Left hindlimb (tissue), 1 donor: ENCODE results near the gene EYA3.

Experiments used
- DNase-seq: peaks from one replicate; pipeline ENCODE4 v3.0.0-alpha.2; 2018

Gene EYA3

DNA sequence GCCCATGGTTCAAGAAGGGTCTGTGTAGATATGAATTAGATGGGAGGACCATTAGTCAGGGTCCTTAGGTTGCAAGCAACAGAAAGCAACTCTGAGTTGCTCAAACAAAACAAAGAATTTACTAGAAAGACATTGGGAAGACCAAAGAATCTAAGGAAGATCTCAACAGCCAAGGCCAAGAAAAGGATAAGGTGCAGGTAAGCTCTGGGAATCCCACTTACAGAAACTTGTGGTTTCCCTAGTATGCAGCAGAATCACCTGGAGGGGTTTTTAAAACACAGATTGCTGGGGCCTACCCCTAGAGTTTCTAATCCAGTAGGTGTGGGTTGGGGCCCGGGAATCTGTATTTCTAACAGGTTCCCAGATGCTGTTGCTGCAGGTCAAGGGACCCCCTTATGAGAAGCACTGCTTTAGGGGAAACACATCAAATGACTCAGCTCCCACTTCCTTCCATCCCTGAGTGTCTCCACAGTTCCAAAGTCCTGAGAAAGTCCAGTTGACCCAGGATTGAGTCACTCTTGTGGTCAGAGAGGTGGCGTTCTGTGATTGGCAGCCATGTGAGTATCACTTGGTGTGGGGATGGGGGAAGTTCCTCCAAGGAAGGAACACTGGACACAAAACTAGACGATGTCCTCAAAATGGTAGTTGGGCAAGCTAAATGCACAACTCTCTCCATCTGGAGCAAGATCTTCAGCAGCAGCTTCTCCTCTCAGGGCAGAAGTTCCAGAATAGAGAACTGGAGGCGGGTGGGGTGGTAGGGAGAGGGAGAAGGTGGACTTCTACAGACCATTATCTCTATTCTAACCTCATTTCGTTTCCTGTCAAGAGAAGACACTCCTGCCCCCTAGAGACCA is 24.2 kb upstream of the EYA3 start:
- DNase-seq: no peak

DNA sequence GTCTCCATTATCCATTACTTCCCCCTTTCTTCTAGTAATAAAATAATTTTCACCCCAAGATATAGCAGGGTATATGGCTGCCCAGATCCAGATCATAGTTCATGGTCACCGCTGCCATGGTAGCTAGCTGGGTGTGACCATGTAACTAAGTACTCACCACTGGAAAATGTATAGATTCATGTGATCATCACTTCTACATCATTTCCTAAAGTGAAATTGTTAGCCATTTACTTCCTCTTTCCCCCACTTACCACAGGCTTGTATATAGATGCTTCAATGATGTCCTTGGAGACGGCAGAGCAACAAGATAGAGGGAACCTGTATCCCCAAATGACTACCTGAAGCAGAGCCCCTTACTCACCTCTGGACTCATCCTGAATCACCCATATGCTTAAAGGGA is 22.7 kb upstream of the EYA3 start:
- DNase-seq: no peak

DNA sequence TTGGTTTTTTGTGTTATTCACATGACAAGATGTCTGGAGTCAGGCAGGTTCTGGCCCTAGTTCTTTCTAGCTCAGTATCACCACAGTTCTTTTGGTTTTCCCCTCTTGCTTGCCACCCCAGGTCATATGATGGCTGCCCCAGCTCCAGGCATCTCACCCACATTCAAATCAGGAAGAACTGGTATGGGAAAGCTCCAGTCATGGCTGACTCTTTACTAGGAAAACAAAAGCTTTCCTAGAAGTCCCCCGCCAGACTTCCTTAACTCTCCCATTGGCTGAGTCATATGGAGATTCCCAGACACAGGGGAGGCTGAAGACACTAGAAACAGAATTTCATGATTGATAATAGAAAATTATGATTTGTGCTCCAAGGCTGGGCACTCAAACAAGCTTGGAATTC is 22.1 kb upstream of the EYA3 start:
- DNase-seq: no peak

DNA sequence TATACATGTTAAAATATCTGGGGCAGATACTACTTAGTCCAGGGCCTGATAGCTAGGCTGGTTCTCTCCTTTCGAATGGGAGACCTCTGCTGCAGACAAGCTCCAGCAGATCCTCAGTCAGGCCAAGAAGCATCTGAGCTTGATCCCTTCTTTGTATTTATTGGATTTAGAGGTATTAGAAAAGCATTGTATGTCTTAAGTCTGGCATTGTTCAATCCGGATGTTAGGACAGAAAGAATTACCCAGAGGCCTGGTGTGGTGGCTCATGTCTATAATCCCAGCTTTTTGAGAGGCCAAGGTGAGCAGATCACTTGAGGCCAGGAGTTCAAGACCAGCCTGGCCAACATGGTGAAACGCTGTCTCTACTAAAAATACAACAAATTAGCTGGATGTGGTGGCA is 21.2 kb upstream of the EYA3 start:
- no peak for DNase-seq

DNA sequence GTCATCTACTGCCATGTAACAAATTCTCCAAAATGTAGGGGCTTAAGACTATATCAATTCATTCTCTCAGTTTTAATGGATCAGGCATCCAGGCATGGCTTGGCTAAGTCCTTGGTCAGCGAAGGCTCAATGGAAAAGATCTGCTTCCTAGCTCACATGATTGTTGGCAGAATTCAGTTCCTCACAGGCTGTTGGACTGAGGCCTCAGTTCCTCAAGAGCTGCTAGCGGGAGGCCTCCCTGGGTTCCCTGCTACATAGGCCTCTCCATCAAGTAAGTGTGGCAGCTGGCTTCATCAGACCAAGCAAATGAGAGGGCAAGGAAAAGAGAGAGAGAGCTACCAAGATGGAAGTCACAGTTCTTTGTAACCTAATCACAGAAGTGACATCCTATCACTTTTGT is 19.6 kb upstream of the EYA3 start:
- no peak for DNase-seq

DNA sequence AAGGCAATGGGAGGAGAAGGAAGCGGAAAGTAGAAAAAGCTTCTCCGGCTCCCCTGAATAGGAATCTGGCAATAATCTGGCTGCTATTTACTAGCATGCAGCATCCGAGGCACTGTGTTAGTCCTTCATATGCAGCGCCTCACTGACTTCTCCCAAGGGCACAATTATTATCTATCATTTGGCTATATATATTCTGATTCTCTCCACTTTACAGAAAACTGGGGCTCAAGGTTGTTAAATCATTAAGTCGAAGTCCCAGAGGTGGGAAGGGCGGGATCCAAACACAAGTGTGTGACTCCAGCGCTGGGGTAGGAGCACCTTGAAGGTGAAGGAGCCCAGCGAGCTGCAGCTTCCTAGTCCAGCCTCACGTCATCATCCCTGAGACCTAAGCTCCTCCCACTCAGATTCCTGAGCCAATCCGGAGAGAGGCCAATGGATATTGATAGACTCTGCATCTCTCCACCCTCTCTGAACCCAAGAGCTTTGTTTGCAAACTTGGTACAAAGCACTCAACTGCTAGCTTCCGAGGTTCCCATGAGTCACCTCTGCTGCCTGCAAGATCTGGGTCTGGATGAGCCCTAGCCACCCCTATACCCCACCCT is 16.6 kb upstream of the EYA3 start:
- no peak for DNase-seq

DNA sequence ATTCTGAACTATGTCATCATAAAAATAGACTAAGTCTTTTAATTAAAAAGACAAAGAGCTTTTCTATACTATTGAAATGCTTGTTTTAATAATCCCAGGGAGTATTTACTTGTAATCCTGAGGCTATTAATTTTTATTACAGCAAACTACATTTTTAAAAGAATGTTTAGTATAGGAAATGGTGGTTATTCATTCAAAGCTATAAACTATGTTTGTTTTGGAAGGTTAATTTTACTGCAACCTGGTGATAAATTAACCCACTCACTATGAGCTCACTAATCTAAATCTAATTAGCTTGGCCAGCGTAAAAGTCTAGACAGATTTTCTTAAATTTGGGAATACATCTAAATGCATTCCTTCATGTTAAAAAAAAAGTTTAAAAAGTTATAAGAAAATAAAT is 13.8 kb upstream of the EYA3 start:
- DNase-seq: no peak

DNA sequence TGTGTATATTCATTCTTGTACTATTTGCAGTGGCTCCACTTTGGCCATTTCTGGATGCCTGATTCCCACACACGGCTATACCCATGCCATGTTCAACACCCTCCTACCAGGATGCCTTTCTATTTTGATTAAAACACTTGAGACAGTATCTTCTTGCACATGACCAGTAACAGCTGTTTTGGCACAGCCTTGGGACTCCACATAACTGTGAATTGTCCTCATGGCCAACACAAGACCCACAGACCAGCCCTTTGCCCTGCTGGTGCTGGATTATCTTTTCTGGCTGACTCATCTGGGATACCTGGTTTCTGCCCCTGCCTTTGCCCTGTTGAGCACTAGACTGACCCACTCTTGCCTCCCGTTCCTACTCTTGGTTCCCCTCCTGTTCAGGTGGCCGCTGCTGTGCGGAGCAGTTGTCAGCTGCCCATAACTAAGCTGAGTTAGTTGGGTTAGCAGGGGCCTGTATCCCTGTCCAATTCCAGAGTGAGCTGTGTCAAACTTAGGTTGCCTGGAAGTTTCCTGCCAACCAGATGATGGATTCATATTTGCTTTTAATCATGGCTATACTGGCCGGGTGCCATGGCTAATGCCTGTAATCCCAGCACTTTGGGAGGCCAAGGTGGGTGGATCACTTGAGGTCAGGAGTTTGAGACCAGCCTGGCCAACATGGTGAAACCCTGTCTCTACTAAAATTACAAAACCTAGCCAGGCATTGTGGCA is 10.8 kb upstream of the EYA3 start:
- no peak for DNase-seq

DNA sequence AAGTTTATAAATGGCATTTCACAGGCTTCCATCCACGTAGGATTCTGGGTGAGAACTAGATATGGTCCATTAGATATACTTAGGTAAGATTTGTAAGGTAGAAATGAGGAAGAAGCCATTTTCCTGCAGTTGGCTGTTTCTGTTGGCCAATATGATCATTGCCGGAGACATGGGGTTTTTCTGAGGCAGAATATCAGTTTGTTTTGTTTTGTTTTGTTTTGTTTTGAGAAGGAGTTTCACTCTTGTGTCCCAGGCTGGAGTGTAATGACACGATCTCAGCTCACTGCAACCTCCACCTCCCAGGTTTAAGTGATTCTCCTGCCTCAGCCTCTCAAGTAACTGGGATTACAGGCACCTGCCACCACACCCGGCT is 8.7 kb upstream of the EYA3 start:
- no peak for DNase-seq

DNA sequence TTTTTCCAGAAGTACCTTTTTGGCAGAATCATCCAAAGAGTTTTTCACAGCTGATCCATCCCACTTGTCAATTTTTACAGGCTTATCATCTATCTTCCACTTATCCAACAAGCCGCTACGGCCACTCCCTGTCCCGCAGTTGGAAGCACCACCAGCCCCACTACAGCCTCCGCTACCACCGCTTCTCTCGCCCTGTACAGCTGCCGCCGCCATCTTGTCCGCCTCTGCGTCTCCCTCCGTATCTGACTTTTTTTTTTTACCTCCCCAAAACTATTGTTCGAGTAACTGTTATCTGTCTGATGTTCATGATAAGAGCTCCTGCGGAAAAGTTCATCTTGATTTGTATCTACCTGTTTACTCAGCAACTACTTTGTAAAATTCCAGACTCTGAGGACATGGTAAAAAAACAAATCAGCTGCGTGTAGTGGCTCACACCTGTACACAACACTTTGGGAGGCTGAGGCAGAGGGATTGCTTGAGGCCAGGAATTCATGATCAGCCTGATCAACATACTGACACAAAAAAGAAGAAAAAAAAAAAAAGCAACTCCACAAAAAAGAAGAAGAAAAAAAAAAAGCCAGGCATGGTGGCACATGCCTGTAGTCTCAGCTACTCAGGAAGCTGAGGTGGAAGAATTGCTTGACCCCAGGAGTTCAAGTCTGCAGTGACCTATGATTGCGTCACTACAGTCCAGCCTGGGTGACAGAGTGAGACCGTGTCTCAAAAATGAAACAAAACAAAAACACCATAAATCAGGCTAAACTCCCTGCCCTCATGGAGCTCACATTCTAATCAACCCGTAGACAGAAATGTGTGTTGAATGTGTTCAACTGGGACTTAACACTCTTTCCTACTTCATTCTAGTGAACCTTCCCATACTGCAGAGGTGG is 8.0 kb upstream of the EYA3 start:
- DNase-seq: no peak

DNA sequence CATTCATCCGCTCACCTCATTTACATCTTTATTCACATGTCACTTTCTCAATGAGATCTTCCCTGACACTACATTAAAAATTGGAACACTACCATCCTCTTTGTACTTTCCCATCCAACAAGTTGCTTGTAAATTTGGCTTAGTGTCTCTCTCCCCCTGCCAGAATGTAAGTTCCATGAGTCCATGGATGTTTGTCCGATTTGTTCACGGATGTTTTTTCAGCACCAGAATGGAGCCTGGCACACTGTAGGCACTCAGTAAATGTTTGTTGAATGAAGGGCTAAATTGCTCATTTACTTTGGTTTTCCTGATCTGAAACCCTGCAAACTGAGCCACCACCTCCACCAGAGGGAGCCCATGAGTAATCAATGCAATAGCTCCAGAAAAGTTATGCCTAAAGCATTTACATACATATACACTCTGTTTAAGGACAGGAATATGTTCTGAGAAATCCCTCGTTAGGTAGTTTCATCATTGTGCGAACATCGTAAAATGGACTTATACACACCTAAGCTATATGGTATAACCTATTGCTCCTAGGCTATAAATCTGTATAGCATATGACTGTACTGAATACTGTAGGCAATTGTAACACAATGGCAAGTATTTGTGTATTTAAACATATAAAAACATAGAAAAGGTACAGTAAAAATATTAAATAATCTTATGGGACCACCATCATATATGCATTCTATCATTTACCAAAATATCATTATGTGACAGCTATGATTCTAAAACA is 2.8 kb upstream of the EYA3 start:
- DNase-seq: no peak

DNA sequence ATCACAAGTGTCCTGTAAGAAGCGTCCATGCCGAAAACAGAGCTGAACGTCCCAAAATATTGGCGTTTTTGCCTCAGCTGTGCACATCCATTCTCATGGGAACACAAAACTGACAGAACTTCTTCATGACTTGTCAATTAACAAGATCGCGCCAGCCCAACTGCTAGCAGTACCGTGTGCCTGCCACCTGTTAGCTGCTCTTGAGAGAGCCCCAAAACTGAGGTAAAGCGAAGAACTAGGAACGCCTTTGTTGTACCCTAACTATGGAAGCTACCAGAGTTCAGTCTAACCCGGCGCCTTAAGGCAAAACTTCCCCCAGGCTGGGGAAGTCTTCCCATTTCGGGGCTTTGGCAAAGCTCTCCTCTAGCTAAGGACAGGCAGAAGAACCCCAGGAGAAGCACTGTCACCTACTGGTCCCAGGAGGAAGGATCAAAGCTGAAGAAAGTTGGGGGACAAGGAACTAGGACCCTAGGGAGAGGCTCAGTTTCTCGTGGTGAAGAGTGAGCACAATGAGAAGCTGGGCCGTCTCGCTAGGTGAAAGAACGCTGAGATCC is 719 bp downstream of the EYA3 start:
- peak; percentile 35 for DNase-seq

DNA sequence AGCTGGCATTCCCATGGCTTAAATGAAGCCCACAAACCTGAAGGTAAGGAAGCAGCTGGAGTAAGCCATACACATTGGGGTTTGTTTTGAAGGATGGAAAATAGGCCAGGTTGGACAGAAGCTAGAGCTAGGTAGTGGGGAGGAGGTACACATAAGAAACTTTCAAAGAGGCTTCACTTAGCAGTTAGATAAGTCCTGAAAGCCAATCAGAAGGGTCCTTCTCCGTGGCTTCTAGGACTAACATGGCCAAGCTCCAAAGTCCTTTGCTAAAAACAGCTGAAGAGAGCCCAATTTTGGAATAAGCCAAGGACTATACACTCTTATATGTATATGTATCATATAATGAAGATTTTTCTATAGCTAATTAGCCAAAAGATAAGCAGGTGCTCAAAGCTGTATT is 1.8 kb downstream of the EYA3 start:
- DNase-seq: no peak

DNA sequence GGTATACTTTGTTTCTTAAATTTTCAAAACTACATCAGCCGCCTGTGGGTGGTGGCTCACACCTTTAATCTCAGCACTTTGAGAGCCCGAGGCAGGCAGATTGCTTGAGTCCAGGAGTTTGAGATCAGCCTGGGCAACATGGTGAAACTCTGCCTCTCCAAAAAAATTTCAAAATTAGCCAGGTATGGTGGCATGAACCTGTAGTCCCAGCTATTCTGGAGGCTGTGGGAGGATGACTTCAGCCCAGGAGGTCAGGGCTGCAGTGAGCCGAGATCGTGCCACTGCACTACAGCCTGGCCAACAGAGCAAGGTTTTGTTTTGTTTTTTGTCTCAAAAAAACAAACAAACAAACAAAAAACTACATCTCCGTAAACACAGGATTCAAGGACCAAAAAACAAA is 3.3 kb downstream of the EYA3 start:
- DNase-seq: no peak

DNA sequence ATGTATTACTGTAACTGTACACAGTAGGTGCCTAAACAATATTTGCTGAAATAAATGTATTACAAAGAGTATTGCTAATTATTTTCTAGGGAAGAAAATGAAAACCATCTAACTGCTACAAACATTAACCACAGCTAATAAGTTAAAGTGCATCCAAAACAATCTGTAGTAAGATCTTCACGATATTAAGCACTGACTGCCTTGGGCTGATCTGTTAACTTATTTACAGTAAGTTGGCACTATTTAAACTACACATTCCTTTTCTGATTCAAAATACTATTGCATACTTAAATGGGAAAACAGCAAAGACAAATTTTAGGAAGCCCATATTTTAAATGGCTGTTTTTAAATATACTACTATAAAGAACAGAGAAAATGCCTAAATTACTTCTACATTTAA is 4.5 kb downstream of the EYA3 start:
- DNase-seq: no peak

DNA sequence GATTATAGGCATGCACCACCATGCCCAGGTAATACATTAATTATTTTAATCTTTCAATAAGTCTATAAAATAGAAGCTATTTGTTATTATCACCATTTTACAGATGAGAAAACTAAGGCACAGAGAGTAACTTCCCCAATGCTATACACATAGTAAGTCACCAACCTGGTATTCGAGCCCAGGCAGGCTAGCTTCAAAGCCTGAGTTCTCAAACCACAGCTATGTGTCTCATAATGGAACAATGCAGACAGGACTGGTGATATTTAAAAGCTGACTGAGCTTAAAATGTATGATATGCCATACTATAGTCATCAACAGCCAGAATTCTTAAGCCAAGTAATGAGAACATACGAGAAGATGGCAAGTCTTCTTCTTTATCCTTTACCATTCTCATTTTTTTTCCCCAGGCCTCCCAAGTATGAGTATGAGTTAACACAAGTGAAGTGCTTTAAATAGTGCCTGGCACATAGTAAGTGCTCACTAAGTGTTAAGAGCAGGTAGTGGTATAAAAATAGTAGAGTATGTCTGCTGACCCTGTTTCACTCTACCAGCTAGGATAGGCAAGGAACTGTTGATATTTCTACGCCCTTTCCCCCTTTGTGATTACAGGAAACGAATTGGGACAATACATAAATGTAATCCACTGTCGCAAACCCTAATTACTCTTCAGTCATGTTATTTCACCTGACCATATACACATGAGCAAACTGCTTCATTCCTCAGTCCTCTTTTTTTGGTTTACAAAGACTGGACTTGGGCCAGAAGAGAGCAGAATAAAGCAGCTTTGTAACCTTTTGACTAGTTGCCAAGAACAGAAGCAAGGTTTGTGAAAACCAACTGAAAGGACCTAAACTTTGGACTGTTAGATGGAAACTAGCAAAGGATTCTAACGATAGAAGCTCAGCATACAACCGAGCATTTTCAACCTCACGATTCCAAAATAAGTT is 9.5 kb downstream of the EYA3 start:
- DNase-seq: no peak

DNA sequence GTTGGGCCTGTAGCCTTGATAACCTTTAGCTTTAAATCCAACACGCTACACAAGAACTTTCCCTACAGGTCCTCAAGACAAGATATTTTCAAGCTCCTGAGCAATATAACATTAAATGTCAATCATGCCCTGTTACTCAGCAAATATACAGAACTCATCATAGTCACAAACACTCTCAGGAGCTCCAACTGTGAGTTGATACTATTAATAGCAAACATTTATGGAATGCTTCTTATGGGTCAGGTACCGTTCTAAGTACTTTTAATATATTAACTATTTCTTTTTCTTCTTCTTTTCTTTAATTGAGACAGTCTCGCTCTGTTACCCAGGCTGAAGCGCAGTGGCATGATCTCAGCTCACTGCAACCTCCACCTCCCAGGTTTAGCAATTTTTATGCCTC is 10.1 kb downstream of the EYA3 start:
- DNase-seq: no peak

DNA sequence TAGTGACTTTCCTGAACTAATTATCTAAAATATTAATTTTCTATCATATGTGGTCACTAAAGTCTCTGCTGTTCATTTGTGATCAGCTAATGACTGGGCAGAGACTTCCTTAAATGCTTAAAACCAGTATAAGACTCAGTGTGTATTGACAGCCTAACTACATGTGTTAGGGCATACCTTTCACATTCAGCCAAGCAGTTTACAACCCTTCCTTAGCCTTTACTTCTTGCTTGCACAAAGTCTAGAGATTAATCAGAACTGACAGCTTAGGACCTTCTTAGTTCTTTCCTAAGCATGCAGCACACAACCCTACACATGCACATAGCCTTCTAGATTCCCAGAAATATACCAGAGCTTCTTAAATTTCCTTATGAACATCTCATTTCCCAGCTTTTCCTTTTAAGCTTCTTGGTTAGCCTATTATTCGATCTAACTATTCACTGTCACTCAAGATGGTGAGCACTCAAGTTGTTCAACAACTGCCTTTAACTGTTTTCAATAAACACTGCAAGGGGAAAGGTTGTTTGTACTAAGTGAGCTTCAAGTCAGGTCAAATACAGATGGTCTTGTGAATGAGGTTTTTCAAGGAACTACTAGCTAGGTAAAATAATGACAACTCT is 13.4 kb downstream of the EYA3 start:
- no peak for DNase-seq

DNA sequence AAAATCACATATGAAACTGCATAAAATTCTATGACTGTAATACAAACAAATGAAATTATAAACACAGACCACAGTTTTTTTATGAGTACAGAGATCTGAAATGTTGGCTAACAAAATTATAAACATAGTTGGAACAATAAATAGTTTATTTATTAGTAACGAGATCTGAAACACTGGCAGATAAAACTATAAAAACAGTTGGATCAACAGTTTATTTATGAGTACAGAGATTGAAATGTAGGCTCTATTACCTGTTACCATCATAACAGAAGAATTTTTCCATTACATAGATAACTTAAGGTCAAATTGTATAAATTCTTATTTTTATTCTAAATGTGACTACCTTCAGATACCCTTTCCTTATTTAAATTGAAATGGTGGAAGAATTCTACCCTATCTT is 14.5 kb downstream of the EYA3 start:
- no peak for DNase-seq

DNA sequence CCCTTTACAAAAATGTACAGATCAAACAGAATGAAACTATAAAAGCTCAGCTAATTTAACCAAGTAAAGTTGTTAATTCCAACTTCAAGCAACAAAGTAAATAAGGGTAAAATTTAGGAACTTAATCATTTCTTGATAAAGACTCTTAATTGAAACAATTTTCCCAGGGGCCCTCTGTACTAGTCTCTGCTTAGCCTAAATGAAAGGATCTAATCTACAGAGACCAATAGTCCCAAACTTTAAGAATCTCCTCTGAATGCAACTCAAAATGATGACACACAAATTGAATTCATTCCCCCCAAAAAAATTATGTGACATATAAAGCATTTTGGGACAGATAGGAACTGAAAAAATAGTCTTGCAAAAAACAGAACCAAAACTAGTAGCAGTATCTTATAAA is 16.6 kb downstream of the EYA3 start:
- no peak for DNase-seq
